Mucosa of stomach (tissue), 1 donor: ENCODE measurements around the gene KIR2DL4.
"Not testable (repeated sequence)": the region's sequence is repeated elsewhere in the genome, so short reads cannot be mapped to it uniquely, and the experiment has no call there.

Experiments
- H3K27me3 ChIP-seq: one replicate; pipeline ENCODE4 v1.7.0; 2013; ENCODE audit warnings: mild to moderate bottlenecking, low read length; ENCODE audit not compliant: control insufficient read depth, insufficient read depth
- H3K36me3 ChIP-seq: one replicate; pipeline ENCODE4 v1.7.0; 2013; ENCODE audit warnings: low read length; ENCODE audit not compliant: control insufficient read depth, insufficient read depth
- H3K4me1 ChIP-seq: one replicate; pipeline ENCODE4 v1.7.0; 2013; ENCODE audit warnings: mild to moderate bottlenecking, low read length; ENCODE audit not compliant: control insufficient read depth, insufficient read depth
- H3K4me3 ChIP-seq: one replicate; pipeline ENCODE4 v1.7.0; 2013; ENCODE audit warnings: low read length
- H3K9ac ChIP-seq: one replicate; pipeline ENCODE4 v1.7.0; 2013; ENCODE audit warnings: mild to moderate bottlenecking, low read length, moderate library complexity
- H3K9me3 ChIP-seq: one replicate; pipeline ENCODE4 v1.7.0; 2013; ENCODE audit warnings: mild to moderate bottlenecking, low read length, moderate library complexity; ENCODE audit not compliant: control insufficient read depth
- donor health status: Pancreatic carcinoma.

KIR2DL4 gene

DNA sequence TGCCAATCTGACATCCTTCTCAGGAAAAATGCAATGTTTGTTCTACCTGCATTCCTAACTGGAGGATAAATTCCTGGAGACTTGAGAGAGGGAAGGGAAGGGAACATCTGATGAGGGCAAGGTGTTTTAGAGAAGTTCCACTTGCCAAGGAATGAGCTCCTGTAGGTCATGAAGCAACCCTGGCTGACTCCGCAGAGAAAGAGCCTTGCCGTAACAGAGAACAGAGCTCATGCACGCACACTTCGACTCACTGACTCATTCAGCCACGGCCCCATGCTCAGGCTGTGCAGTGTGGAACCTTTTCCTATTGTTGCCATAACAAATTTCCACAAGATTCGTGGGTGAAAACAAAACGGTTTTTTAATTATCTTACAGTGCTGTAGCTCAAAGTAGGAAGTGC is 24.5 kb upstream of the KIR2DL4 start:
- not testable (repeated sequence) for H3K36me3 ChIP-seq, H3K27me3 ChIP-seq, H3K4me1 ChIP-seq, H3K9me3 ChIP-seq, H3K9ac ChIP-seq, H3K4me3 ChIP-seq

- H3K4me1 ChIP-seq, H3K9me3 ChIP-seq, H3K4me3 ChIP-seq, H3K36me3 ChIP-seq, H3K9ac ChIP-seq, H3K27me3 ChIP-seq: not testable (repeated sequence)
Observed at GRCh38 chr19:54782916-54783315, 20.5 kb upstream of the KIR2DL4 start.

DNA sequence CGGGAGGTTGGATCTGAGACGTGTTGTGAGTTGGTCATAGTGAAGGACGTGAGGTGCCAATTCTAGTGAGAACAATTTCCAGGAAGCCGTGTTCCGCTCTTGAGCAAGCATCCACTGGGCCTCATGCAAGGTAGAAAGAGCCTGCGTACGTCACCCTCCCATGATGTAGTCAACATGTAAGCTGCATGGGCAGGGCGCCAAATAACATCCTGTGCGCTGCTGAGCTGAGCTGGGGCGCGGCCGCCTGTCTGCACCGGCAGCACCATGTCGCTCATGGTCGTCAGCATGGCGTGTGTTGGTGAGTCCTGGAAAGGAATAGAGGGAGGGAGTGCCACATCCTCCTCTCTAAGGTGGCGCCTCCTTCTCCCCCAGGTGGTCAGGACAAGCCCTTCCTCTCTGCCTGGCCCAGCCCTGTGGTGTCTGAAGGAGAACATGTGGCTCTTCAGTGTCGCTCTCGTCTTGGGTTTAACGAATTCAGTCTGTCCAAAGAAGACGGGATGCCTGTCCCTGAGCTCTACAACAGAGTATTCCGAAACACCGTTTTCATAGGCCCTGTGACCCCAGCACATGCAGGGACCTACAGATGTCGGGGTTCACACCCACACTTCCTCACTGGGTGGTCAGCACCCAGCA is 17.2 kb upstream of the KIR2DL4 start:
- not testable (repeated sequence) for H3K4me3 ChIP-seq, H3K27me3 ChIP-seq, H3K9me3 ChIP-seq, H3K9ac ChIP-seq, H3K4me1 ChIP-seq, H3K36me3 ChIP-seq

- not testable (repeated sequence) for H3K27me3 ChIP-seq, H3K36me3 ChIP-seq, H3K9ac ChIP-seq
Observed at GRCh38 chr19:54788154-54788553, 15.3 kb upstream of the KIR2DL4 start.

DNA sequence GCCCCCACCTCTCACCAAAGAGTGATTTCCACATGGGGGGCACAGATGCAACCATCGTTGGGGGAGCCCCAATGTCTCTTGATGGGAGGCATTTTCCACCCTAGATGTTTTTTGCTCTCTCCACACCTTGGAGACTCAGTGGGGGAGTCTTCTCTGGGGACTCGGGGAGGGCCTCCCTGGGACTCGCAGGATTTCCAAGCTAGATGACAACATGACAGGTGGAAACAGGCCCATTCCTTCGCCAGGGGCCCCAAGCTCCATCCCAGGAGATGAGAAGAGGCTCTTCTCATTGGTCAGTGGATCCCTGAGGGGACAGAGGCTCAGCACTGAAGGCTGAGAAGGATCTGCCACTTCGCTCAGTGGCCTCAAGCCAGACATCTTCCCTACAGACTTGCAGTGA is 12.7 kb upstream of the KIR2DL4 start:
- H3K4me1 ChIP-seq: no peaks in the 10 kb centered on the region
- no peak overlapping the region for H3K4me3 ChIP-seq
- H3K27me3 ChIP-seq: no peaks in the 10 kb centered on the region
- no peak overlapping the region for H3K9ac ChIP-seq
- H3K9me3 ChIP-seq: no peaks in the 10 kb centered on the region
- H3K36me3 ChIP-seq: no peaks in the 10 kb centered on the region

More at GRCh38 chr19:54788154-54788553, 15.3 kb upstream of the KIR2DL4 start:
- H3K4me3 ChIP-seq, H3K4me1 ChIP-seq, H3K9me3 ChIP-seq: not testable (repeated sequence)

- Histone ChIP-seq H3K36me3 (no peaks in the 10 kb centered on the region), H3K27me3 (no peaks in the 10 kb centered on the region), H3K4me3 (no peak overlapping the region), H3K4me1 (no peaks in the 10 kb centered on the region), H3K9me3 (no peaks in the 10 kb centered on the region), H3K9ac (no peak overlapping the region)
Observed at GRCh38 chr19:54791476-54791875, 11.9 kb upstream of the KIR2DL4 start.

DNA sequence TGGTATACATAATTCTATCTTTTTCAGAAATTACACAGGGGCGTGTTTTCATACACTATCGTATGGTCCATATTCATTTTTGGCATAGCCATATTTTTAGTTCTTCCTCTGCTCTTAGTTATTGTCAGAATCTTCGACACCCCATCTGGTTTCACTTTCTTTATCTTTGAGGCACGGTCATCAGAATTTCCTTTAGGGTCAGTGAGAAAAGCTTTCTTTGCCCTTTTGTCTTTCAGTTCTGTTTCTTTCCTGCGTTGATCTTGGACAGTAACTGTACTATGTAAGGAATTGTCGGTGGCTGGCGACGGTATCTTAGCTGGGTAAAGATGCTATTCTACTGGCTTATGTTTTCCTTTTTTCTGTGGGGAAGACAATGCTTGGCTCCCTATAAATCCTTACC is 10.6 kb upstream of the KIR2DL4 start:
- no peaks in the 10 kb centered on the region for H3K36me3 ChIP-seq
- no peak overlapping the region for H3K9ac ChIP-seq
- H3K9me3 ChIP-seq: no peaks in the 10 kb centered on the region
- H3K4me3 ChIP-seq: no peak overlapping the region
- H3K4me1 ChIP-seq: no peaks in the 10 kb centered on the region
- H3K27me3 ChIP-seq: no peaks in the 10 kb centered on the region

GRCh38 chr19:54795758-54796157 is 7.7 kb upstream of the KIR2DL4 start:
- Histone ChIP-seq H3K9me3 (no peaks in the 10 kb centered on the region), H3K4me1 (no peaks in the 10 kb centered on the region), H3K36me3 (no peaks in the 10 kb centered on the region), H3K27me3 (no peaks in the 10 kb centered on the region), H3K4me3 (no peak overlapping the region), H3K9ac (no peak overlapping the region)

DNA sequence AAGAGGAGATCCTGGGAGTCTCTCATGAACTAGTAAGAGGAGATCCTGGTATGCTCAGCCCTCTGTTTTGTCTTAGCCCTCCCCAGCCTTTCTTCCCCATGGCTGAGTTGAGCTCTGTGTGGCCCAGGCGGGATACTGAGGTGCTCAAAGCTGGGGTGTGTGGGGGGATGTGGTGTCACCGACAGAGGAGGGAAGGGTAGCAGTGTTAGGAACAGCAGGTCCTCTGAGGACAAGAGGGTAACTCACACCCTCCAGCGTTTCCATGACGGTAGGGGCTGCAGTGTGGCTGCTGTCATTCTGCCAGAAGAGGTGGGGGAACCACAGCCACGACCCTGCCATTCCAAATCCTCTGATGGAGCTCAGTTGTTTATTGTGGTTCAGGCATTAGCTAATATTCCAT is 691 bp downstream of the KIR2DL4 start:
- no peaks in the 10 kb centered on the region for H3K4me1 ChIP-seq
- no peak overlapping the region for H3K4me3 ChIP-seq
- H3K9me3 ChIP-seq: no peaks in the 10 kb centered on the region
- no peaks in the 10 kb centered on the region for H3K36me3 ChIP-seq
- H3K9ac ChIP-seq: no peak overlapping the region
- H3K27me3 ChIP-seq: peaks cover 2% of the 10 kb centered on the region

DNA sequence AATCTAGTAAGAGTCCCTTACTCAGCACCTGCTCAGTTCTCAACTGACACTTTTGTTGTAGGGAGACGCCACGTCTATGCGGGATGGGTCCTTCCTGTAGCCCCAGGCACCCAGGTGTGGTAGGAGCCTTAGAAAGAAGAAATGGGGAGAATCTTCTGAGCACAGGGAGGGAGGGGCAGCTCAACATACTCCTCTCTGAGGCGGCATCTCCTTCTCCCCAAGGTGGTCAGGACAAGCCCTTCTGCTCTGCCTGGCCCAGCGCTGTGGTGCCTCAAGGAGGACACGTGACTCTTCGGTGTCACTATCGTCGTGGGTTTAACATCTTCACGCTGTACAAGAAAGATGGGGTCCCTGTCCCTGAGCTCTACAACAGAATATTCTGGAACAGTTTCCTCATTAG is 1.2 kb downstream of the KIR2DL4 start:
- no peak overlapping the region for H3K4me3 ChIP-seq
- H3K9ac ChIP-seq: no peak overlapping the region
- no peaks in the 10 kb centered on the region for H3K9me3 ChIP-seq
- H3K4me1 ChIP-seq: no peaks in the 10 kb centered on the region
- peaks cover 2% of the 10 kb centered on the region for H3K27me3 ChIP-seq
- H3K36me3 ChIP-seq: no peaks in the 10 kb centered on the region

- Histone ChIP-seq H3K4me3 (no peak overlapping the region), H3K27me3 (peaks cover 2% of the 10 kb centered on the region), H3K36me3 (no peaks in the 10 kb centered on the region), H3K9ac (no peak overlapping the region), H3K4me1 (no peaks in the 10 kb centered on the region), H3K9me3 (no peaks in the 10 kb centered on the region)
Observed at GRCh38 chr19:54805665-54806515, 2.5 kb downstream of the KIR2DL4 start.

DNA sequence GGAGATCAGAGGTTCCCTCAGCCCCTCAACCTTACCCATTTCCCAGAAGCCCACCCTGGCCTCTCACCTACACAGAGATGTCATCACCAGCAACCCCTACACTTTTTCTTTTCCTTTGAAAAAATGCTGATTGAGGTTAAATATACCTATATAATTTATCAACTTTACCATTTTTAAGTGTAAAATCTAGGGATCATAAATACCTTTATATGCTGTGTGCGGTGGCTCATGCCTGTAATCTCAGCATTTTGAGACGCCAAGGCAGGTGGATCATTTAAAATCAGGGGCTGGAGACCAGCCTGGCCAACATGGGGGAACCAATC is 3.1 kb downstream of the KIR2DL4 start:
- H3K9ac ChIP-seq: no peak overlapping the region
- H3K27me3 ChIP-seq: peaks cover 2% of the 10 kb centered on the region
- H3K9me3 ChIP-seq: no peaks in the 10 kb centered on the region
- H3K4me1 ChIP-seq: no peaks in the 10 kb centered on the region
- no peak overlapping the region for H3K4me3 ChIP-seq
- no peaks in the 10 kb centered on the region for H3K36me3 ChIP-seq
